ENCODE measurements around the gene NAP1L4.

Gene NAP1L4

DNA sequence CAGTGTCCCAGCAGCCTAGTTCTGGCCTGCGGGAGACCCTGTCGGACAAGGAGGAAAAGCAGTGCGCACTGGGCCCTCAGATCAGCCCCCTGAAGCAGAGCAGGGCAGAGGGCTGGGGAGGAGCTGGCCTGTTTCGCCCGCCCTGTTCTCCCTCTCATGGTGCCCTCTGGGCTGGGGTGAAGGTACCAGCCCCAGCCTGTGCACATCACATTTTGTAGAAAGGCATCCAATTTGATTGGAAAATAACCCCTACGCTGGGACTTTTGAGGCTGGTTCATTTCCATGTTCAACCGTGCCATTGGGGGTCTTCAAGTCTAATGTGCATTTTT lies 832 bp upstream of the NAP1L4 start:
- DNase-seq (ENCODE audit: low read depth): no peak

DNA sequence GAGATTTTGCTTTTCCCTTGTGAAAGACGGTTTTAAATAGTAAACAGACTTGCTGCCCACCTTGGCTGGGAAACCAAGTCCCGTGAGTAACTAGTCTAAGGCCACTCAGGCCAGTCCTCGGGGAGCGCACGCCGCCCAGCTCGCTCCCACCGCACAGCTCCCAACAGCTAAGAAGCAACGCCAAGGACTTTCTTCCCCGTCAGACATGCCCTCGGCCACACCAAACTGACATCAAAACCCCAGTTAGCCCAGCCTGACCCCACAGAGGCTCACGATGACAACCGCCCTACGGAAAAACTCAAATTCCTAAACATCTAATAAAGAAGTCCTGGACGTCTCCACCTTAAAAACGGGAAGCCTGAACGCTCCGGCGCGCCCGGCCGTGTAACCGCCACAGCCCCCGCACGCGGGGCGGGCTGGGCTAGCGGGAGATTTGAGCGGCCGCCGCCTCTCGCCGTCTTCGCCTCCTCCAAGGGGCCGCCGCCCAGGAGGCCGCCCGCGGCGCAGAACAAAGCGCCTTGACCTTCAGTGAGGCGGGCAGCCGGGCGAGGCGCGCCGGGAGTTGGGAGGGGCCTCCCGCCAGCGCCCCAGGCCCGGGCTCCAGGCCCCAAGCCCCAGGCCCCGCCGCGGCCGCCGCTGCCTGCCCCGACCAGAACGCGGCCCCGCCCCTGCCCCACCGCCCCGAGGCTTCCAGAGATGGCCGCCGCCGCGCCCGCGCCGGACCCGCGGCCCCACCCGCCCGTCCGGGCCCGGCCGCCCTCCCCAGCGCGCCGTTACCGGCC lies 486 bp downstream of the NAP1L4 start:
- no peak for DNase-seq (ENCODE audit: low read depth)

DNA sequence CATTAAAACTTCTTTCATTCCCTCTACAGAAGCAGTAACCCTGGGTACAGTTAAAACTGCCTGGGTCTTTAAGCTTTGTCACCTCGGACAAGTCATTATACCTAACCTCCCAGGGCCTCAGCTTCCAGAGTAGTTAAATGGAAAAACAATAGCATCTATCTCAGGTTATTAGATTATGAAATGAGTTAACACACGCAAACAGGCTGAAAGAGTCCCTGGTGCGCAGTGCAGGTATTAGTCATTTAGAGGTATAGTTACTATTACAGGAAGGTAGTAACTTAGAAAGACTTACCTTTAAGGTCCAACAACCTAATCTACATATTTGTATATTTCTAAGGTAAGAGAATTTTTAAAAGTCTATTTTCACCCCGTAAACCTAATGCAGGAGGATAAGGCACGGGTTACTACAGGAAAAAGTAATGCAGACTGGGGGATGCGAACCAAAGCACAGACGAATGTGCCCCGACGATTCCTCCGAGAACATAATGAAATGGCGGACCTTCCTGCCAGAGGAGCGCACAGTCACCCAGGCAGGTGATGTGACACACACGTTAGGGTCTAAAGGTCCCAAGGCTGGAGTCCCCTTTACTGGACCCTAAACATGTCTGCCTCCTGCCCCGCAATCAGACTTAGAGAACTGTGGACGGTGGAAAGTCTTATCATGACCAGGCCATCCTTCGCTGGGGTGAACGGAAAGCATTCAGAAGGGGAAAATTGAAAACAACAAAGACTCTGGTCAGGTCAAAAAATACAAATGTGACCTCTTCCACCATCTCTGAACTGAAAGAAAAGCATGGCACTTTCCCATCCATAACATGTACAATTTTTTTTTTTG lies 1.3 kb downstream of the NAP1L4 start:
- no peak for DNase-seq (ENCODE audit: low read depth)

DNA sequence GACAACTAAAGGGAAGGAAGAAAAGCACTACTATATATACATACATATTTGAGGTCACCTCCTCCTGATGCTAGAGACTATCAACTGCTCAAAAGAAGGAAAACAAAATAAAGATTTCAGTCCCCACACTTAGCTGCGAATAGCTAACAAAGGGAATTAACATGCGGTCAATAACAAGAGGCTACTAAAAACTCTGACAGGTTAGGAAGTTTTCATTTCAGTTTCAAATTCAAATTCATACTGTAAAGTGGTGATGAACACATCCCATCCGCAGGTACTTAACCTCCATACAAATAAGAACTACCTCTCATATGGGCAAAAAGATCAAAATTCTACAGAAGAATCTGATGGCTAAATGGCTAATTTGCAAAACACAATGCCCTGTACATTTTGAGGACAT lies 2.6 kb downstream of the NAP1L4 start:
- no peak for DNase-seq (ENCODE audit: low read depth)

DNA sequence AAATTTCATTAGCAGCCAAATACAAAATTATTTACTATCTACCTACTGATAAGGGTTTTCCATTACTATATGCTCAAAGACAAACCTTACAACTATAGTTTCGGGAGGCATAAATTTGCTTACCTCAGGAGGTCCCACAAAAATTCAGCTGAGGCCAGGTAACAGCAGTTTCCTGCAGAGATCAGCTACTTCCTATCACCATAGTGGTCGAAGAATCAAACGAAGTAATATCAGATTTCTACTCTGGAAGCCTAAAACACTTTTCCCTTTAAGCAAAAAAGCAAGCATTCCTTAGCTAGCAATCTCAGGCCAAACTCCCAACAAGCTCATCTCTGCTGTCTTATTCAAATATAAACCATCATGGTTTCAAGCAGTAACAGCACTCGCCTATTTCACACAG lies 3.1 kb downstream of the NAP1L4 start:
- no peak for DNase-seq (ENCODE audit: low read depth)

DNA sequence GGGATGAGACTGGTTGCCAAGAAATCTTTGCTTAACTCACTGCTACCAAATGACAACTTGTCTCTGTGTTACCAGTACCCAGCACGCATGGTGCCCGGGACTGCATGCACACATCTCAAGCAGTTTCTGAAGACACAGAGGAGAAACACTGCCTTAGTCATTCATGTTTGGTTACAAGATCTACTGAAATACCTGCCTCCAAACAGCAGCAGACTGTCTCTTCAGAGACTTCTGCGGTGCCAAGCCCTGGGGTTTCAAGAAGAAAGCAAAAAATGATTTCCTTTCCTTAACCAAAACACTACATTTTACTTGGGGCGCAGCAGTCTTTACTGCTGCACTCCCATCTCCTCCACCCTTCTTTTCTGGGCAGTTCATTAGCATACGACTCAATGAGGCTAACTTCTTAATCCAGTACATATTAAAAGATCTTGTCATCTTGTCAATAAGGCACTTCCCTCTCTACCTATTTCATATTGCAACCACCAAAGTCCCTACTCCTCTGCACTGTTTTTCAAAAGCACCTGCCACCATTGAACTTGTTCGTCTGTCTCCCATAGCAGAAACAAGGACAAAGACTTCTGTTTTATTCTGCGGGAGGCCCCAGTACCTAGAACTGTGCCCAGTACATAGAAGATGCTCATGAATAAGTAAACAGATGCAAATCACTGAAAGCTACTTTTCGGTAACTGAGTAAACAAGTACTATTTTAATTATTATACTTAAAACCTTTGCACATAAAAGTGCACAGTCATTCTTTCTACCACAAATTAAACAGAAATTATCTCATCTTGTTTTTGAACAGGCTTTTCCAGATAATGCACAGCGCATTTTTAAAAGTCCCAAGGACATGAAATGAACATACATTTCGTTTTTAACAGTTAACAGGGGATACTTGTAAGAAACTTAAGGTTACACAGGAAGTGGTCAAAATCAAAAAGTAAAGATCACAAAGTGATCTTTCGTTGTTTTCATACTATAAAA lies 4.0 kb downstream of the NAP1L4 start:
- DNase-seq (ENCODE audit: low read depth): no peak

DNA sequence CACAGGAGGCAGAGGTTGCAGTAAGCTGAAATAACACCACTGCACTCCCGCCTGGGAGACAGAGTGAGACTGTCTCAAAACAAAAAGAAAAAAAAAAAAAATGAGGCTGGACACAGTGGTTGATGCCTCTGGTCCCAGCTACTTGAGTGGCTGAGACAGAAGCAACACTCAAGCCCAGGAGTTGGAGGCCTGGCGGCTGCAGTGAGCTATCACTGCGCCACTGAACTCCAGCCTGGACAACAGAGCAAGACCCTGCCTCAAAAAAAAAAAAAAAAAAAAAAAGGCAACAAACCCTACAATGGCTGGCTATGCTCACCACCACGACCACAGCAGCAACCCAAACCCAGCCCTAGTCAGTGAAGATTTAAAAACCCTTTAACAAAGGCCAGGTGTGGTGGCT lies 8.2 kb downstream of the NAP1L4 start:
- no peak for DNase-seq (ENCODE audit: low read depth)

DNA sequence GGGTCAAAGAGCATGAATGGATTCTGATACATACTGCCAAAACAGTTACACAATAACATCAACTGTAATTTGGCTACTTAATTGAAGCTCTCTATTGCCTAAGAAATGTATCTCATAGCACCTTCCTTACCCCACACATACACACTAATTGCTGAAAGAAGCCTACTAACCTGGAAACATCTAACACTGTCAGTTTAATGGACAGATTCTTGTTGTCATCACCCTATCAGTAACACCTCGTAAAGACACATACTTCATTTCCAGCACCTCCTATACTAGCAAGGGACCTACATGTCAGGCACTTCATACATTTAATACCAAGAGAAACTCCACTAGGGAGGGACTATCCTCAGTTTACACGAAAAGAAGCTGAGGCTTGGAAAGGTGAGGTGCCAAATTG lies 9.9 kb downstream of the NAP1L4 start:
- DNase-seq (ENCODE audit: low read depth): no peak

DNA sequence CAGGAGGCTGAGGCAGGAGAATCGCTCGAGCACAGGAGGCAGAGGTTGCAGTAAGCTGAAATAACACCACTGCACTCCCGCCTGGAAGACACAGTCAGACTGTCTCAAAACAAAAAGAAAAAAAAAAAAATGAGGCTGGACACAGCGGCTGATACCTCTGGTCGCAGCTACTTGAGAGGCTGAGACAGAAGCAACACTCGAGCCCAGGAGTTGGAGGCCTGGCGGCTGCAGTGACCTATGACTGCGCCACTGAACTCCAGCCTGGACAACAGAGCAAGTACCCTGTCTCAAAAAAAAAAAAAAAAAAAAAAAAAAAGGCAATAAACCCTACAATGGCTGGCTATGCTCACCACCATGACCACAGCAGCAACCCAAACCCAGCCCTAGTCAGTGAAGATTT lies 11.0 kb downstream of the NAP1L4 start:
- DNase-seq (ENCODE audit: low read depth): no peak

DNA sequence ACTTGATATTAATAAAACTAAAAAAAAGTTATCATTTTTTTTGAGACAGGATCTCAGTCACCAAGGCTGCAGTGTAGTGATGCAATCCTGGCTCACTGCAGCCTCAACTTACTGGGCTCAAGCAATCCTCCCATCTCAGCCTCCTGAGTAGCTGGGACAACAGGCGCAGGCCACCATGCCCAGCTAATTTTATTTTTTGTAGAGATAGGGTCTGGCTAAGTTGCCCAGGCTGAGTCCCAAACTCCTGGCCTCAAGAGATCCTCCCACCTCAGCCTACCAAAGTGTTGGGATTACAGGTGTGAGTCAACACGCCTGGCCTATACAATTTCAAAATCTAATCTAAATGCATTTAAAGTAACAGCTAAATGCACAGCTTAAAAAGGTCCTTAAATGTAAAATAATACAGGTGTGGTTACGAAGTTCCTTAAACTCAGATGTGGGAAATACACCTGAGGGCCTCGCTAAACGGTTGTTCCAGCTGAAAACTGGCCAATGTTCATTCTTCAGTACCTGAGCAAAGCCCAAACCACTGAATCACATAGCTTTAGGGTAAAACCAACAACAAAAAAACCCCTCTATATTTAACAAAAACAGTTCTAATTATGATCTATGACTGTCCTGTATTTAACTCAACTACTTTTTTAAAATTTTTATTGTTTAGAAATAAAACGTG lies 11.8 kb downstream of the NAP1L4 start:
- DNase-seq (ENCODE audit: low read depth): no peak

DNA sequence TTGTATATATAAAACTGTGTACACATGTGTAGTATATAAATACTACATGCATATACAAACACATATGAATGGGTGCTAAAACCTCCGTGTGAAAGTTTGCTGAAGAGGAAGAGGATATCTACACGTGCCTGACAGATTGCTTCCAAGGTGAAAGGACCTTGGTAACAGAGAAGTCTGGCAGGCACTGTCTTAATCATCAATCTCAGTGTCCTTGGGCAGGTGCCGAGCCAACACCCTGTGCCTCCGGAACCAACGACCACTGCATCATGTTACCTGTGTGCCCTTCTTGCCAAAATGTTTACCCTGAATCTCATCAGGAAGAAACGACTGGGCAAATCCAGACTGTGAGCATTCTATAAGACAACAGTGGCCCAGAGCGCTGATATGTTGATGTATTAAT lies 15.0 kb downstream of the NAP1L4 start:
- DNase-seq (ENCODE audit: low read depth): no peak

DNA sequence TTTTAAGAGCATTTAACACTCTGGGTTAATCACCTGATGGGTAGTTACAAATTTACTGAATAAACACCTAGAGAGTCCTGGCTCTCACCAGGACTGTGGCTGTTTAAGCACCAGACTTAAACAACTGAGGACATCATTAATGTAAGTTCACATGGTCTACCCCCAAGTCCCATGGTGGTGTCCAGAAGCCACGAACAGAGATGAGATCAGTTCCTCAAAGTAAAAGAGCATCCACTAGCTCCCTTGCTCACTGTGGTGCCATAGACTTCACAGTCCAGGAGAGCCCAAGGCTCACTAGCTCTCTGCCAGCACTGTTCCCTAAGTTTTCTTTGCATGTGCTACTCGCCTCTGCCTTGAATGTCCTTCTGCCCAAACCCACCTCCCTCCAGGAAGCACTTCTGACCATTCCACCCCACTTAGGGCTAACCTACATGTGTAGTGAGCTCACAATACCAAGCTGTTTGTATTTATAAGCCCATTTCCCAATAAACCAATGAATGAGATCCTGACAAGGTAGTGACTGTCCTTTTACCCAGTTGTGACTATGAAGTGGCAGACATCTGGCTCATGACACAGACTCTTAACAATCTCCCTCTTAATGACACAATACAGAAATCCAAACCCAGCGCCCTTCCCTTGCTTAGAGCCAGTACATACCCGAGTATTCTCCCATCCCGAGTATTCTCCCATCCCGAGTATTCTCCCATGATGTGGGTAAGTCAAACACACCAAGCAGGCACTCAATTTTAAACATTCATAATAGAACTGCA lies 15.7 kb downstream of the NAP1L4 start:
- no peak for DNase-seq (ENCODE audit: low read depth)

DNA sequence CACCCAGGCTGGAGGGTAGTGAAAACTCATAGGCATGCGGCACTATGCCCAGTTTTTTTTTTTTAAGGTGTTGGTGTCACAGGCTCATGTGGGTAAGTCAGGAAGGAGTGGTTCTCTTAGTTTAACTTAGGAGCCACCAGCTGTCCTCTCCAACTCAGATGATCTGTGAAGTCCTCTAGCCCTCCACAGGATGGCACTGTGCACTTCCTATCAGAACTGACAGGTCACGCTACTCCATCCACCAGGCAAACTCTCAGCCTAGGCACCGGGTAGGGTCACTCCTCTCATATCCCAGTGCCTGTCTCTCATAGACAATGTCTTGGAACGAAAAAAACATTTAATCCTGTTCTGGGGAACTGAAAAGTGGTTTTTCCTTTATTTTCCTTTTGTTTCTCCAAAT lies 16.5 kb downstream of the NAP1L4 start:
- DNase-seq (ENCODE audit: low read depth): no peak

DNA sequence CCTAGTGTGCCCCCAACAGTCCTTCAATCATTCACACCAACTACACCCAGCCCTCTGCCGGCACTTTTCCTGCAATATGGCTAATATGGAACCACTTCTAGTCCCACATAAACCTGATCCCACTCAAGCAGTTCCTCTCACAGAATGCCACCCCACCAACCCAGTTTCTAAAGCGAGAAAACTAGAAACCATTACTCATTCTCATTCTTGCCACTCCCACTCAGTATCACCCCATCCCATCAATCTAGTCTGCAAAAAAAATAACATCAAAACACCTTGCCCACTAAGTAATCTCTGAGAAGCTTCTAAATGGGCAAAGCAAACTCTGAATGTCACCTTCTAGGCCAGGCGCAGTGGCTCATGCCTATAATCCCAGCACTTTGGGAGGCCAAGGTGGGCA lies 17.9 kb downstream of the NAP1L4 start:
- no peak for DNase-seq (ENCODE audit: low read depth)

DNA sequence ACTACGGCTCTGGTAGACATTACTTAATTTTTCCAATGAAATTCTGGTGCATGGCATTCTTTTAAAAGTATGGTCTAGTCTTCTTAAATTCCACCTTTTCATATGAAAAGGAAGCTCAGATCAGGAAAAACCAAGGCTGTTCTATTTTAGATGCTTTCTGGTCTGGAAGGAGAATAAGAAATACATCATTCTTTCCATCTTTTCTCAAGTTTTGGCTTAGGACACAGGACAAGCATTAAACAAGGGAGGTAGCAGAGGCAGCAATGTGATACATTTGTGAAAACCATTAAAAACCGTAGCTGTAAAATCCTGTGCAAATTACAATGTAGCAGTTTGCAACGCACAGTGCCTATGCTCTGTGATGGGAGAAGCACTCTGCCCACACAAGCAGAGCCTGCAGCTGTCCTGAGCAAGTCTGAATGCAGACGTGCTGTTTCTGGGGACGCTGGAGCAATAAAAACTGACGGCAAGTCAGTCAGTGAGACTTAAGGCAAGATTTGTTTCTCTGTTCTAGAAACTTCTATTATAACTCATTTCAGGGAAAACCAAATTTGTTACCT lies 23.7 kb downstream of the NAP1L4 start:
- DNase-seq (ENCODE audit: low read depth): no peak

DNA sequence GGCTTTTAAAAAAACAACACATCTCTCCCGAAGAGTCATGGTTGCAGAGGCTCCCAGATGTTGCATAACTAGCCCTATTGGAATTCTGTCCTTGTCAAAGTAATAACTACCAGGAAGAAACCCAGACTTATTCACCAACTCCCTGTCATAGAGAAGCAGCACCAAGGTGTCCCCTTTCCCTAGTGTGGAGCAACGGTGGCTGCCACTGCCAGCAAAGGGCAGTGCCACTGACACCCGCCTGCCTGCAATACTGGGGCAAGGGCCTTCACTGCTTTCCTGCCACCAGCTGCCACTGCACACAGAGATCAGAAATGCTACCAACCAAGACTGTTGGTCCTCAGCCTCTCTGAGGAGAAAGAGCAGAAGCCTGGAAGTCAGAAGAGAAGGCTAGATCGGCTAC lies 27.3 kb downstream of the NAP1L4 start:
- no peak for DNase-seq (ENCODE audit: low read depth)

DNA sequence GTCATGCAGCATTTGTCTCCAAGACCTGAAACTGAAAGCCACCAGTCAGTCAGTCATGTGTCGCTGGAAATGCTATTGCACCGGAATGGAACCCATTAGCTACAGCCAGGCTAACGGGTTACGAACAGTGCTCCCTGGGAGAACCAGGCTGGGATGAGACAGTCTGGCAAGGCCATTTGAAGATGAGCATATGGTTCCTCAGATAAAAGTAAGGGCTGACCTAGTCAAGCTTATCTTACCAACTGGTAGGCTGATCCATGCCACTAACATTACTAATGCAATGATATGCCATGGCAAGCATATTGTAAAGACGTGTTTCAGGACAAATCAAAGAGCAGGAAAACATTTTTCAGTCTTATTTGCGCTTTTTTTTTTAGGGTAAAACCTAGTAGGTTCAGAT lies 28.4 kb downstream of the NAP1L4 start:
- no peak for DNase-seq (ENCODE audit: low read depth)

DNA sequence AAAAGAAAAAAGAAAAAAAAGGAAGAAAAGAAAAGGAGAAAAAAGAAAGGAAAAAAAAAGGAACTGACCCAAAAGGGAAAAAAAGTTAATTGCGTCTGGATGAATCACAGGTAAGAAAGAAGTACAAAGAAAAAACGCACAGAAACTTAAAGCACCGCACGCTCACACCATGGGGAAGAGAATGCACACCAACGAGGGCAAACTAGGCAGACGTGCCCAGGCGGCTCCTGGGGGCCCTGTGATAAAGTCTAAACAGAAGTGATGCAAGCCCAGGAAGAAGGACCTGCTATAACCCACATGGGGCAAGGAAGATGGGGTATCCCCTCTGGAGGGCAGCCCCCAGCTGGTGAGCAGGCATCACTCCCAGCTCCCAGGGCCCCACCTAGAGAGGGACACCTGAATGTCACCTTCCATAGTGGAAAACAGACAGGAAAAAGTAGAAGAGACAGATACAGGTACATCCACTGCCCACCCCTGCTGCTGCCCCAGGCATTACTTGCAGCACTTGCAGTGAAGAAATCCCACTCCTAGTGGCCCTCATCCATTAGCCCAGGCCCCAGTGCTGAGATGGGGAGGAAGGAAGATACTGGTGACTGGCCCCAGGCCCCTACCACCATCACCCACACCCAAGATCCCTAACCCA lies 28.9 kb downstream of the NAP1L4 start:
- DNase-seq (ENCODE audit: low read depth): no peak

DNA sequence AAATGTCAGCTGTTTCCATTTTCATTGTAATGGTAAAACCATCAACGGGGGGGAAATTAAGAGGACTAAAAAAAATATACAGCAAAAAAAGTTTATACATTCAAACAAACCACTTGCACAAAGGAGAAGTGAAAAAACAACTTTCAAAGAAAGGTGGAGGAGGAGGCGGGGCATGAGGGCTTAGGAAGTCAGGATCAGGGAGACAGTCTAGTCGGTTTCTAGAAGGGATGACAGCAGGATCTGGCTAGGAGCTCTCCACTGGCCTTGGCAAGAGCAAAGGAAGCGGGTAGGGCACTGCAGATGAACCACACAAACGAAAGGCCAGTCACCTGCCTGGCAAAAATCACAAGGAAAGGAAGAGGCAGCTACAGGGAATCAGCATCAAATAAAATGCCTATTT lies 31.0 kb downstream of the NAP1L4 start:
- DNase-seq (ENCODE audit: low read depth): no peak

DNA sequence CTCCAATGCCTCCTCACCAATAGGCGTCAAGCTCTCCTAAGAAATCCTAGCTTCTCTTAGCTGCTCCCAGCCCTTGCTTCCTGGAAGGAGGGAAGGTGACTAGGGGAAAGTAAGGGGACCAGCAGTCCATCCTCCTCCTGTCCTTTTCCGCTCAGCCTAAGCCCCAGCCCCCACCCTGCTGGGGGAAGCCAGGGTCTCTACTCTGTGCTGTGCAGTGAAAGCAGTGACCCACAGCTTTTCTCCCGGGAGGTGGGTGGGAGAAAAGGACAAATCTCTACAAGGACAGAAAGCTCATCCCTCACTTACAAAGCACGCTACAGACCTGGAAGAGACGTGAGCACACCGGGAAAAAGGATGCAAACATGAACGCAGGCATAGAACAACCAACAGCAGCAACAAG lies 32.0 kb downstream of the NAP1L4 start:
- no peak for DNase-seq (ENCODE audit: low read depth)

Measured in HS-27A (cell line).